IMR-90 (cell line): ENCODE measurements around the gene CCDC77. TPM values are rescaled to one million over a fixed set of nuclear protein-coding genes. Genes with fewer than 3 reads are reported as not detected.
A peak's percentile ranks its signal among the peaks of the same experiment; 100 is the strongest.

Experiments used
- ATAC-seq: fragments of 200-7000 bp; cut with Tn5 transposase; 2 replicates; pipeline ENCODE4 v1.9.1; 2020; ENCODE audit warnings: low read depth, mild to moderate bottlenecking, moderate library complexity
- BruUV-seq: library from RNA; stranded (reverse); fragments of 400-500 nt; replicated peaks from 2 replicates; lab custom pipeline; 2021; lab: Mats Ljungman, UMichigan
- CTCF ChIA-PET: fragments of 300-600 bp; formaldehyde crosslinking; extraction: SDS; loops from one replicate; lab custom pipeline; 2021; ENCODE audit warnings: antibody characterized with exemption; lab: Yijun Ruan, JAX
- POLR2A ChIA-PET: fragments of 300-600 bp; sonication (Branson Sonifier 250); formaldehyde crosslinking; loops from one replicate; lab custom pipeline; 2022; ENCODE audit warnings: antibody characterized with exemption; ENCODE audit not compliant: unreplicated experiment; lab: Charles Lee
- DNase-seq: peaks from one replicate; pipeline ENCODE4 v3.0.0; 2013
- H2AFZ ChIP-seq: replicated peaks from 2 replicates; pipeline ENCODE3; 2013; ENCODE audit warnings: low read length, mild to moderate bottlenecking; ENCODE audit not compliant: poor library complexity
- H2AK5ac ChIP-seq: 2 replicates; pipeline ENCODE4 v1.6.1; 2013; ENCODE audit warnings: low read depth, low read length, inconsistent platforms
- H2AK9ac ChIP-seq: replicated peaks from 2 replicates; pipeline ENCODE3; 2013; ENCODE audit warnings: mild to moderate bottlenecking, low read depth, low read length, moderate library complexity; ENCODE audit not compliant: poor library complexity
- H2BK120ac ChIP-seq: 2 replicates; pipeline ENCODE4 v1.6.1; 2013; ENCODE audit warnings: low read depth, low read length, inconsistent platforms
- H2BK15ac ChIP-seq: 3 replicates; pipeline ENCODE4 v1.6.1; 2013; ENCODE audit warnings: low read depth, low read length, inconsistent platforms
- H2BK20ac ChIP-seq: 2 replicates; pipeline ENCODE4 v1.6.1; 2013; ENCODE audit warnings: low read depth, mild to moderate bottlenecking, inconsistent platforms, low read length, moderate library complexity
- H2BK5ac ChIP-seq: 2 replicates; pipeline ENCODE4 v1.6.1; 2013; ENCODE audit warnings: mild to moderate bottlenecking, low read depth, low read length, inconsistent platforms; ENCODE audit not compliant: poor library complexity, severe bottlenecking
- H3K14ac ChIP-seq: replicated peaks from 2 replicates; pipeline ENCODE4 v1.6.1; 2013; ENCODE audit warnings: low read depth, low read length, inconsistent platforms
- H3K18ac ChIP-seq: 2 replicates; pipeline ENCODE4 v1.6.1; 2013; ENCODE audit warnings: low read depth, low read length, control low read depth
- H3K23ac ChIP-seq: 2 replicates; pipeline ENCODE4 v1.6.1; 2013; ENCODE audit warnings: low read depth, low read length, inconsistent platforms
- H3K27ac ChIP-seq: 2 replicates; pipeline ENCODE4 v1.5.1; 2013; ENCODE audit warnings: mild to moderate bottlenecking, control low read depth, low read length; ENCODE audit not compliant: insufficient read depth
- H3K27me3 ChIP-seq: 2 replicates; pipeline ENCODE4 v1.6.1; 2013; ENCODE audit warnings: low read length; ENCODE audit not compliant: control insufficient read depth, insufficient read depth
- H3K36me3 ChIP-seq: 2 replicates; pipeline ENCODE4 v1.6.1; 2013; ENCODE audit warnings: low read length, mixed read lengths; ENCODE audit not compliant: control insufficient read depth, insufficient read depth
- H3K4ac ChIP-seq: 2 replicates; pipeline ENCODE4 v1.6.1; 2013; ENCODE audit warnings: low read depth, low read length, inconsistent platforms
- H3K4me1 ChIP-seq: 2 replicates; pipeline ENCODE4 v1.6.1; 2013; ENCODE audit warnings: low read length, mixed read lengths; ENCODE audit not compliant: control insufficient read depth, insufficient read depth
- H3K4me2 ChIP-seq: 2 replicates; pipeline ENCODE4 v1.6.1; 2013; ENCODE audit warnings: low read depth, mild to moderate bottlenecking, control low read depth, low read length, moderate library complexity
- H3K4me3 ChIP-seq: 2 replicates; pipeline ENCODE4 v1.5.1; 2013; ENCODE audit warnings: low read depth, mild to moderate bottlenecking, control low read depth, low read length, moderate library complexity; ENCODE audit not compliant: insufficient read depth
- H3K56ac ChIP-seq: 2 replicates; pipeline ENCODE4 v1.6.1; 2013; ENCODE audit warnings: low read length, inconsistent platforms; ENCODE audit not compliant: insufficient read depth; ENCODE audit errors: extremely low read depth
- H3K79me1 ChIP-seq, 2 experiments: 2 replicates each; pipeline ENCODE4 v1.6.1; 2013; ENCODE audit warnings: low read length in 2 of 2, inconsistent platforms in 1 of 2, low read depth in 1 of 2
- H3K9ac ChIP-seq: 2 replicates; pipeline ENCODE4 v1.6.1; 2013; ENCODE audit warnings: low read depth, low read length, control low read depth
- H3K9me1 ChIP-seq: 2 replicates; pipeline ENCODE4 v1.6.1; 2013; ENCODE audit warnings: low read length, inconsistent platforms; ENCODE audit not compliant: insufficient read depth
- H3K9me3 ChIP-seq: 2 replicates; pipeline ENCODE4 v1.6.1; 2013; ENCODE audit warnings: low read length; ENCODE audit not compliant: control insufficient read depth, insufficient read depth
- H4K20me1 ChIP-seq: 2 replicates; pipeline ENCODE4 v1.6.1; 2013; ENCODE audit warnings: low read length, inconsistent platforms; ENCODE audit not compliant: insufficient read depth
- H4K5ac ChIP-seq: 2 replicates; pipeline ENCODE4 v1.6.1; 2013; ENCODE audit warnings: mild to moderate bottlenecking, low read depth, low read length, control low read depth
- H4K8ac ChIP-seq, 2 experiments: 2 replicates each; pipeline ENCODE4 v1.6.1; 2013; ENCODE audit warnings: low read depth in 2 of 2, low read length in 2 of 2, control low read depth in 1 of 2, inconsistent platforms in 1 of 2
- H4K91ac ChIP-seq: 2 replicates; pipeline ENCODE4 v1.6.1; 2013; ENCODE audit warnings: low read depth, low read length, inconsistent platforms; ENCODE audit not compliant: insufficient read depth
- BHLHE40 ChIP-seq: fragments of 150-350 bp; IDR thresholded peaks from 2 replicates; pipeline ENCODE4 v1.6.1; 2016; ENCODE audit warnings: mild to moderate bottlenecking, low read depth, low read length
- CEBPB ChIP-seq: IDR thresholded peaks from 2 replicates; pipeline ENCODE4 v1.6.1; 2012; ENCODE audit warnings: low read depth, low read length, improper control_type of control experiment
- CHD1 ChIP-seq: IDR thresholded peaks from 2 replicates; pipeline ENCODE4 v1.6.1; 2012; ENCODE audit warnings: low read depth, low read length, improper control_type of control experiment
- CTCF ChIP-seq: conservative IDR thresholded peaks from 2 replicates; pipeline ENCODE4 v1.5.1; 2012; ENCODE audit warnings: mild to moderate bottlenecking, low read depth, low read length, improper control_type of control experiment
- FOS ChIP-seq: fragments of 150-350 bp; IDR thresholded peaks from 2 replicates; pipeline ENCODE4 v1.6.1; 2016; ENCODE audit warnings: low read depth, low read length
- MAFK ChIP-seq: IDR thresholded peaks from 2 replicates; pipeline ENCODE4 v1.6.1; 2012; ENCODE audit warnings: low read depth, low read length, improper control_type of control experiment
- MAZ ChIP-seq: IDR thresholded peaks from 2 replicates; pipeline ENCODE4 v1.6.1; 2012; ENCODE audit warnings: low read depth, mild to moderate bottlenecking, low read length, improper control_type of control experiment, moderate library complexity, borderline replicate concordance
- MXI1 ChIP-seq: IDR thresholded peaks from 2 replicates; pipeline ENCODE4 v1.6.1; 2012; ENCODE audit warnings: low read depth, mild to moderate bottlenecking, low read length, moderate library complexity, borderline replicate concordance
- NFE2L2 ChIP-seq: fragments of 150-350 bp; IDR thresholded peaks from 2 replicates; pipeline ENCODE4 v1.6.1; 2016; ENCODE audit warnings: low read depth, mild to moderate bottlenecking, low read length
- POLR2A ChIP-seq: IDR thresholded peaks from 2 replicates; pipeline ENCODE4 v1.6.1; 2012; ENCODE audit warnings: mild to moderate bottlenecking, low read depth, low read length
- RAD21 ChIP-seq: IDR thresholded peaks from 2 replicates; pipeline ENCODE4 v1.6.1; 2012; ENCODE audit warnings: low read length, improper control_type of control experiment
- RCOR1 ChIP-seq: IDR thresholded peaks from 2 replicates; pipeline ENCODE4 v1.6.1; 2012; ENCODE audit warnings: mild to moderate bottlenecking, low read length, improper control_type of control experiment; ENCODE audit not compliant: insufficient replicate concordance
- RFX5 ChIP-seq: IDR thresholded peaks from 2 replicates; pipeline ENCODE4 v1.8.0; 2012; ENCODE audit warnings: low read depth, mild to moderate bottlenecking, low read length, moderate library complexity
- SMC3 ChIP-seq: fragments of 150-350 bp; IDR thresholded peaks from 2 replicates; pipeline ENCODE4 v1.6.1; 2016; ENCODE audit warnings: low read depth, mild to moderate bottlenecking, antibody characterized with exemption, low read length, moderate library complexity
- WGBS, 2 experiments: methylation state at CpG; one replicate each; pipeline versions ENCODE4 v1.1.5 to v1.1.7; 2013; ENCODE audit warnings: missing lambda C conversion rate in 2 of 2; ENCODE audit not compliant: insufficient read length in 1 of 2; ENCODE audit errors: extremely low coverage in 2 of 2; 5-methylcytosine and 5-hydroxymethylcytosine counted together
- dilution Hi-C: fragments of 300-500 bp; cut with HindIII; formaldehyde crosslinking; loops from one replicate; pipeline ENCODE4 v1.14.3; 2018; ENCODE audit warnings: low sequenced_read_pairs; ENCODE audit not compliant: unreplicated experiment
- in situ Hi-C: fragments of 300-500 bp; cut with MboI; formaldehyde crosslinking; loops from 3 replicates; pipeline ENCODE4 v1.14.3; 2019; ENCODE audit warnings: low sequenced_read_pairs, inconsistent platforms, mixed read lengths
- intact Hi-C: fragments of 100-400 bp; cut with micrococcal nuclease; formaldehyde crosslinking; loops from 2 replicates; pipeline ENCODE4 v1.10.0; 2022
- polyA plus RNA-seq, 3 experiments: library from polyadenylated mRNA; depleted of rRNA; stranded (reverse); fragments of >200 nt; gene quantifications; 2 replicates each; pipeline ENCODE4 v1.2.3, GENCODE V29; 2012; ENCODE audit warnings: low replicate concordance in 1 of 3
- total RNA-seq: library from RNA; depleted of rRNA; stranded (reverse); fragments of >200 nt; gene quantifications from 2 replicates; pipeline ENCODE4 v1.2.3, GENCODE V29; 2012
- TF ChIP-seq, protein P1 (sequence below): fragments of 150-350 bp; IDR thresholded peaks from 2 replicates; pipeline ENCODE4 v1.6.1; 2016; ENCODE audit warnings: low read depth, mild to moderate bottlenecking, low read length, moderate library complexity, borderline replicate concordance
- TF ChIP-seq, protein P2 (sequence below): fragments of 150-350 bp; IDR thresholded peaks from 2 replicates; pipeline ENCODE4 v1.6.1; 2017; ENCODE audit warnings: mild to moderate bottlenecking, antibody characterized with exemption, low read length, low read depth

The CCDC77 gene
- total and polyA plus RNA-seq, 2 of the 4 experiments (the other 2 are of a cell fraction): 6.6 to 7.2 TPM

GRCh38 chr12:386651-387050, 14.8 kb upstream of the CCDC77 start:
- Histone ChIP-seq H2BK15ac (no peak overlapping the region), H2AFZ (no peak overlapping the region), H3K27ac (no peak overlapping the region), H2BK5ac (no peak overlapping the region), H2BK20ac (no peak overlapping the region), H3K9me1 (peaks cover 3% of the 10 kb centered on the region), H3K79me1 (peaks cover 10 to 40% of the 10 kb centered on the region in 2 experiments; a peak in 3 of 4 replicates), H3K27me3 (no peaks in the 10 kb centered on the region), H3K4me1 (no peaks in the 10 kb centered on the region; the same call in 1 of the 2 replicates), H4K5ac (no peak overlapping the region), H3K9ac (no peak overlapping the region), H2BK120ac (no peak overlapping the region), H3K56ac (no peak overlapping the region), H3K18ac (no peak overlapping the region), H2AK5ac (no peak overlapping the region), H3K9me3 (no peaks in the 10 kb centered on the region), H4K91ac (no peak overlapping the region), H3K4me3 (no peak overlapping the region), H4K8ac (no peak overlapping the region), H3K4ac (no peak overlapping the region), H2AK9ac (no peak overlapping the region), H3K23ac (no peak overlapping the region), H3K36me3 (peaks cover 22% of the 10 kb centered on the region), H3K4me2 (peak overlapping the region; percentile 100), H3K14ac (no peak overlapping the region), H4K20me1 (peaks cover 17% of the 10 kb centered on the region; the same call in 1 of the 2 replicates)
- WGBS, 2 experiments: 100% methylated on average over 1 of the region's 4 CpGs; no CpG with 5 or more reads in 1 of the 2 experiments
- intact Hi-C loops (no loop called here), in situ Hi-C loops (no loop called here), dilution Hi-C loops (no loop called here)
- TF ChIP-seq, protein P1, sequence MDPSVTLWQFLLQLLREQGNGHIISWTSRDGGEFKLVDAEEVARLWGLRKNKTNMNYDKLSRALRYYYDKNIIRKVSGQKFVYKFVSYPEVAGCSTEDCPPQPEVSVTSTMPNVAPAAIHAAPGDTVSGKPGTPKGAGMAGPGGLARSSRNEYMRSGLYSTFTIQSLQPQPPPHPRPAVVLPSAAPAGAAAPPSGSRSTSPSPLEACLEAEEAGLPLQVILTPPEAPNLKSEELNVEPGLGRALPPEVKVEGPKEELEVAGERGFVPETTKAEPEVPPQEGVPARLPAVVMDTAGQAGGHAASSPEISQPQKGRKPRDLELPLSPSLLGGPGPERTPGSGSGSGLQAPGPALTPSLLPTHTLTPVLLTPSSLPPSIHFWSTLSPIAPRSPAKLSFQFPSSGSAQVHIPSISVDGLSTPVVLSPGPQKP: no peak
- TF ChIP-seq RFX5 (no peak), RAD21 (no peak), CEBPB (no peak), RCOR1 (no peak), FOS (no peak), NFE2L2 (no peak), MXI1 (no peak), CTCF (no peak), MAZ (no peak), CHD1 (no peak), SMC3 (no peak), POLR2A (no peak), MAFK (no peak), BHLHE40 (no peak)
- TF ChIP-seq, protein P2, sequence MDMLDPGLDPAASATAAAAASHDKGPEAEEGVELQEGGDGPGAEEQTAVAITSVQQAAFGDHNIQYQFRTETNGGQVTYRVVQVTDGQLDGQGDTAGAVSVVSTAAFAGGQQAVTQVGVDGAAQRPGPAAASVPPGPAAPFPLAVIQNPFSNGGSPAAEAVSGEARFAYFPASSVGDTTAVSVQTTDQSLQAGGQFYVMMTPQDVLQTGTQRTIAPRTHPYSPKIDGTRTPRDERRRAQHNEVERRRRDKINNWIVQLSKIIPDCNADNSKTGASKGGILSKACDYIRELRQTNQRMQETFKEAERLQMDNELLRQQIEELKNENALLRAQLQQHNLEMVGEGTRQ: no peak
- BruUV-seq: no TSS peak
- POLR2A ChIA-PET: no interaction called here
- peak; percentile 75 for DNase-seq
- CTCF ChIA-PET: no interaction called here
- ATAC-seq: no peak
